Measurements from ENCODE around the gene CDCP2.
"Not testable (repeated sequence)": the region's sequence is repeated elsewhere in the genome, so short reads cannot be mapped to it uniquely, and the experiment has no call there.

The CDCP2 gene

GRCh38 chr1:54168206-54168965, 15.6 kb upstream of the CDCP2 start:
- no peak for DNase-seq (ENCODE audit: low spot score)

- DNase-seq (ENCODE audit: low spot score), result no peak
Observed at GRCh38 chr1:54167422-54168139, 14.8 kb upstream of the CDCP2 start.

GRCh38 chr1:54166357-54166756, 13.6 kb upstream of the CDCP2 start:
- not testable (repeated sequence) for DNase-seq (ENCODE audit: low spot score)

GRCh38 chr1:54165146-54165545, 12.3 kb upstream of the CDCP2 start:
- DNase-seq (ENCODE audit: low spot score), result no peak

- DNase-seq (ENCODE audit: low spot score), result no peak
Observed at GRCh38 chr1:54163573-54163972, 10.8 kb upstream of the CDCP2 start.

GRCh38 chr1:54163051-54163450, 10.3 kb upstream of the CDCP2 start:
- no peak for DNase-seq (ENCODE audit: low spot score)

GRCh38 chr1:54161495-54162168, 8.8 kb upstream of the CDCP2 start:
- DNase-seq (ENCODE audit: low spot score), result no peak

- DNase-seq (ENCODE audit: low spot score), result no peak
Observed at GRCh38 chr1:54160351-54160750, 7.6 kb upstream of the CDCP2 start.

GRCh38 chr1:54159733-54160316, 7.0 kb upstream of the CDCP2 start:
- DNase-seq (ENCODE audit: low spot score), result no peak

- no peak for DNase-seq (ENCODE audit: low spot score)
Observed at GRCh38 chr1:54158071-54158470, 5.3 kb upstream of the CDCP2 start.

- DNase-seq (ENCODE audit: low spot score), result no peak
Observed at GRCh38 chr1:54157401-54157800, 4.6 kb upstream of the CDCP2 start.

- no peak for DNase-seq (ENCODE audit: low spot score)
Observed at GRCh38 chr1:54156986-54157385, 4.2 kb upstream of the CDCP2 start.

- DNase-seq (ENCODE audit: low spot score), result no peak
Observed at GRCh38 chr1:54156201-54156600, 3.4 kb upstream of the CDCP2 start.

- no peak for DNase-seq (ENCODE audit: low spot score)
Observed at GRCh38 chr1:54153535-54154439, 987 bp upstream of the CDCP2 start.

- no peak for DNase-seq (ENCODE audit: low spot score)
Observed at GRCh38 chr1:54151013-54151412, 1.8 kb downstream of the CDCP2 start.

- no peak for DNase-seq (ENCODE audit: low spot score)
Observed at GRCh38 chr1:54149734-54150133, 3.1 kb downstream of the CDCP2 start.

GRCh38 chr1:54144366-54144765, 8.4 kb downstream of the CDCP2 start:
- DNase-seq (ENCODE audit: low spot score), result no peak

GRCh38 chr1:54142146-54142900, 10.5 kb downstream of the CDCP2 start:
- no peak for DNase-seq (ENCODE audit: low spot score)

GRCh38 chr1:54139711-54140110, 13.1 kb downstream of the CDCP2 start:
- no peak for DNase-seq (ENCODE audit: low spot score)

GRCh38 chr1:54138994-54139393, 13.8 kb downstream of the CDCP2 start:
- DNase-seq (ENCODE audit: low spot score), result no peak

GRCh38 chr1:54137534-54138061, 15.2 kb downstream of the CDCP2 start:
- DNase-seq (ENCODE audit: low spot score), result no peak
